GM18907 (cell line): ENCODE results near the gene SLIT1.
A peak's percentile ranks its signal among the peaks of the same experiment; 100 is the strongest.

Experiments used
- ATAC-seq: cut with Tn5 transposase; IDR thresholded peaks from one replicate; pipeline ENCODE4 v1.9.1; 2021; ENCODE audit warnings: mild to moderate bottlenecking, moderate library complexity; ENCODE audit not compliant: unreplicated experiment

Gene SLIT1

DNA sequence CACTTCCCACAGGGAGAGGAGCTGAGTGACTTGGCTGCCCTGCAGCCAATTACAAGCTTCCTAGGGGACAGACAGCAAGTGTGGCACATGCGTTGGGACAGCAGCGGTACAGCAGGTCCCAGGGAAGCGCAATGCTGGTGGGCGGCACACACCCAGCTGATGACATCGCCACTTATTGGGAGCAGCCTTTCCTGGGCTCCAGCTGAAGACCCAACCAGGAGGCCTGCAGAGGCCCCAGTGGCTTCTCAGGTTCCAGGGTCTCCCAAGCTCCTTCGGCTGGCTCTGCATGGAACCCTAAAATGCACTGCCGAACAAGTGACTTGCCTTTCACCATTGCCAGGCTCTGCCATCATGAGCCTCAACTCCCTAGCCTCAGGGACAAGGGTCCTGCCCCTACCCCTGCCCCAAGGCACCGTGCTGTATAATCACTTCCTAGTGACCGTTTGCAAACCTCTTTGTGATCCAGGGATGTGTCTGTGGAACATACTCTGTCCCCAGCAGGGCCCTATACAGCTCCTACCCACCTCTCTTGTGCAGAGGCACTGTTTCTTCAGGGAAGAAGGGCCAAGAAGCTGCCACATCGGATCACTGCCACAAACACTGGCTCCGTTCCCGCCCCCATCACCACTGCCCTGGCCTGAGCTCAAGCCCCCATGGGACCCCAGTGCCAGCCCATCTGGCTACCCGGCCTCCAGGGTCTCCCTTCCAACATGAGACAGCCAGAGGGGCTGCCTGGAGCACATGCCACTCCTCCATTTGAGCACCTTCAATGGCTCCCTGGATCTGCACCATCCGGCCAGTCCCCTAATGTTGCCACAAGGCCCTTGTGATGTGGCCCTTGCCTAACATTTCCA lies 19.3 kb upstream of the SLIT1 start:
- ATAC-seq: no peak

DNA sequence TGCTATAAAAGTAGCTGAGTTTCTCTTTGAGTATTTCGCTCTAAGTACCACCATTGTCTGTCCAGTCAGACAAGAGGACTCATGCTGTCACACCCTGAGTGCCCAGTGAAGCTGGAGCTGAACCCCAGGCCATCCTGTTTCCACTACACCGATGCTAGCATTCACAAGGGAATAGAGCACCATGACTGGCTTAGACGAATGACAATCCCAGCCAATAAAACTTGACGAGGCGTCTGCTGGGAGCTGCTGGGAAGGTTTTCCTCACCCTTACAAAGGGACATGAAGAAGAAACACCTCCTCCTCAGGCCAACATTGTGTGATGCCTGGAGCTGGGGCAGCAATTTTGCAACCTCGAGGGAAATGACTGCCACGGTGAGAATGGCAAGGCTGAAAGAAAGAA lies 17.5 kb upstream of the SLIT1 start:
- ATAC-seq: no peak

DNA sequence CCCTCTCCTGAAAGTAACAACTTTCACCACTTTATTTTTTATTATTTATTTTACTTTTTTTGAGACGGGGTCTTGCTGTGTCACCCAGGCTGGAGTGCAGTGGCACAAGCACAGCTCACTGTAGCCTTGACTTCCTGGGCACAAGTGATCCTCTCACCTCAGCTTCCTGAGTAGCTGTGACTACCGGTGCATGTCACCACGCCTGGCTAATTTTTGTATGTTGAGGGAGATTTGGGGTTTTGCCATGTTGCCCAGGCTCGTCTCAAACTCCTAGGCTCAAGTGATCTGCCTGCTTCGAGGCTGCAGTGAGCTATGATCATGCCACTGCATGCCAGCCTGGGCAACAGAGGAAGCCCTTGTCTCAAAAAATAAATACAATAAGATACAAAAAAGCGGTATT lies 14.9 kb upstream of the SLIT1 start:
- ATAC-seq: peak; percentile 43

DNA sequence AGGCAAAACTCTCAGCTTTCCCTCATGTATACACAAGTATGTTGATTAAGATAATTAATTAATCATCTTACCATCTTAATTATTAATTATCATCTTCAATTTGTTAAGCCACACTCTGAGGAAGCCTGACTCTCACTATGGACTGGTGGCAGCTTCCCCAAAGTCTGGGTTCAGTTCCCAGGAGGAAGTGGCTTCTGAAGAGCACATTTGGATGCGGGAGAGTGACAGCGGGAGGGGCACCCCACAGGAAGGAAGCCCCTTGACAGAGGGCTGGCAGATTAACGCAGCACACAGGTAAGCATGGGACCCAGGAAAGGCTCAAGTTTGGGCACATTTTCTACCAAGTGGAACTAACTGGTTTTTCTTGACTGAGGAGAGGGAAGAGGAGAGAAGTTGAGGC lies 13.4 kb upstream of the SLIT1 start:
- ATAC-seq: no peak

- ATAC-seq: no peak
These were observed 11.3 kb upstream of the SLIT1 start for GRCh38 chr10:97197030-97197500.

DNA sequence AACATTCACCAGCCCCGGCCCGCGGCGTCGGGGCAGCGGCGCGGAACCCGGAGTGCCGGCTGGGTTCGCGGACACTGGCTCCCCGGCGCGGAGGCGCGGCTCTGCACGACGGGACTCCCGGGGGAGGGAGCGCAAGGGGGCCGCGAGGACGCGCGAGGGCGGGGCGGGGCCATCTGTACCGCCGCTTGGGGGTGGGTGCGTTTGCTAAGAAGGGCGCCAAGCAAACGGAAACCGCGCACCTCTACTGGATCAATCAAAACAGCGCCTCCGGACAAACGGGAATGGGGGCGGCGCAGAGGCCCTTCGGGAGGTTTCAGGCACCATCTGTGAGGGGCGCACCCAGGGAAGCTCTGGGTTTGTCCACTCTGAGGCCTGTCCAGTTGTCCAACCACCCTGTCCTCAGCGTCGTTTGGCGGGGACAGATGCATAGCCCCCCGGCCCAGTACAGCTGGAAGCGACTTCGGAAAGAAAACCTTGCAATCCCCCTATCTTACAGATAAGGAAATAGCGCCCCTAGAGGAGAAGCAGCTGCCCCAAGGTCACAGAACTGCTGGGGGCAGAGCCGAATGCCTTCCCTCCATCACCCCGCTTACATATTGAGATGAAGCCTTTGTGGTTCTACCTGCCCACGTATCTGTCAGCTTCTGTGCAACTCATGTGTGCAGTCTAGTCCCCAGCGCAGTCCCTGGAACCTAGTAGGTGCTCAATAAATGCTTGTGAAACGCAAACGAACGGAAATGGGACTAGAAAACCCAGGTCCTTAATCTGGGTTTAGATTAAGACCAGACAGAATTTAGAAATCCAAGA lies 10.7 kb upstream of the SLIT1 start:
- peak; percentile 59 for ATAC-seq

GRCh38 chr10:97195706-97196222 lies 10.0 kb upstream of the SLIT1 start:
- no peak for ATAC-seq

GRCh38 chr10:97192952-97193435 lies 7.2 kb upstream of the SLIT1 start:
- ATAC-seq: no peak

DNA sequence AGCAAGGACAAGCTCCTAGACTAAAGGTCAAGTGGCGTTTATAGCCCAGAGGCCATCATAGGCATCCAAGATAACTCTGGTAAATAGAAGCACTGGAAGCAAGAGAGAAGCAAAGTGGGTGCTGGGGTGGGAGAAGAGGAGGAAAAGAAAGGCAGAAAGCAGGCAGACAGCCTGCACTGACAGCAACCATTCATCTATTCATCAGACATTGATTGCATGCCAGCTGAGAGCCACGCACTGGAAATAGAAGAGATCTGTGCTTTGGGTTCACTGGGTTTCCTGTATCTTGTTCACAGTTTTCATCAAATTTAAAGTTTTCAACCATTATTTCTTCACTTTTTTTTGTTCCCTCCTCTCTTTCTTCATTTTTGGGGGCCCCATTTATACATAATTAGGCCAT lies 4.7 kb upstream of the SLIT1 start:
- ATAC-seq: no peak

- no peak for ATAC-seq
These were observed 2.5 kb upstream of the SLIT1 start for GRCh38 chr10:97188261-97188711.

DNA sequence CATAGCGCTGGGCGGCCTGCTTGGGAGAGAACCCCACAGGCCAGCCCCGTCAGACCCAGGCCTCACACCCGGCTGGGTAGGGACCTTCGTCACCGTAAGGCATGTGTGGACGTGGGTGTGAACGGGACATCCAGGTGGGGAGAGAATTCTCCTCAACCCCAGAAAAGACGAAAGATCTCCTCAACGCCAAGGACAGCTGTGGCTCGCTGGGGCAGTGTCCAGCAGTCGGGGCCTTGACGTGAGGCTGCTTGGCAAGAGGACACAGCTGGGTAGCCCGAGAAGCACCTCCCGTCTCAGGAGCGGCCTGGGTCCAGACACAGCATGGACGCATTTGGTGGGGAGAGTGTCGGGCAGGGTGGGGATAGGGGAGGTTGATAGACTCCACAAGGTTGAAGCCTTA lies 1.2 kb upstream of the SLIT1 start:
- no peak for ATAC-seq

- ATAC-seq: no peak
These were observed 811 bp downstream of the SLIT1 start for GRCh38 chr10:97184971-97185325.

GRCh38 chr10:97183314-97183713 lies 2.4 kb downstream of the SLIT1 start:
- ATAC-seq: no peak

DNA sequence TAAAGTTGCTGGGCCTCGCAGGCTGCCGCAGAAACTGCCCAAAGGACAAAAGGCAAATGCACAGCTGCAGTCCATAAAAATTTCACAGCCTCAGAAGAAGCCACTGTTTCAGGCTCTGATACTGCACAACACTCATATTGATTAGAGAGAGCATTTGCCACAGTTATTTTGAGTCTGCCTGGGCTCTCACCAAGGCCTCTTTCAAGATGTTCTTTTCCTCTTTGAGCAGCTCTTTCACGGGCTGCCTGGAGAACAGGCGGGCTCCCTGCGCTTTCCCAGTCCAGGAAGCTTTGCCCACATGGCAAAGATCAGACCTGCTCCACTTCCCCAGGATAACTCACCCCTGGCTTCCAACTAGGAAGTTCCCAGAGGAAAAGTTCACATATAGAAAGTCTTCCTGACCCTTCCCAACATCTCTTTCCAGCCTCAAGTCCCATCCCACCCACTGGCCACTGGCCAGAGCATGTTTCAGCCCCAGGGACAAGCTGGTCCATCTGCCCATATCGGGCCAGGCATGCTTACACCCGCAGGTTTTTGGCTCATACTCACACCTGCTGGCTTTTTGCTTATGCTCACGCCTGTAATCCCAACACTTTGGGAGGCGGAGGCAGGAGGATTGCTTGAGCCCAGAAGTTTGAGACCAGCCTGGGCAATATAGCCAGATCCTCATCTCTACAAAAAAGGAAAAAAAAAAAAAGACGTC lies 3.3 kb downstream of the SLIT1 start:
- ATAC-seq: no peak

DNA sequence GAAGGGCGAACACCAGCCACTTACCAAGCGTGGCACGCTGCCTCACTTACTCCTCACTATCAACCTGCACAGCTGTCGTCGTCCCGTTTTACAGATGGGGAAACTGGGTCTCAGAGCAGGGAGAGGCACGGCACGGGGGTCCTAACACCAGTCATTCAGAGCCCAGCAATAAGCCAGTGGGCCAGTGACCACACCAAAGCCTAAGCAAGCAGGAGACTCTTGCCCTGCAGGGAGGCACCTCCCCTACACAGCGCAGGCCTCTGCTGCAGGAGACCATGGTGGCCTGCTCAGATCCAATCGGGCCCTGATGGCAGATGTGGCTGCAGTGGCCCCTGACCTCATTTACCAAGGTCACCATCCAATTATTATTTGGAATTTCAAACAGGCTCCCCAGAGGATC lies 4.8 kb downstream of the SLIT1 start:
- ATAC-seq: no peak

DNA sequence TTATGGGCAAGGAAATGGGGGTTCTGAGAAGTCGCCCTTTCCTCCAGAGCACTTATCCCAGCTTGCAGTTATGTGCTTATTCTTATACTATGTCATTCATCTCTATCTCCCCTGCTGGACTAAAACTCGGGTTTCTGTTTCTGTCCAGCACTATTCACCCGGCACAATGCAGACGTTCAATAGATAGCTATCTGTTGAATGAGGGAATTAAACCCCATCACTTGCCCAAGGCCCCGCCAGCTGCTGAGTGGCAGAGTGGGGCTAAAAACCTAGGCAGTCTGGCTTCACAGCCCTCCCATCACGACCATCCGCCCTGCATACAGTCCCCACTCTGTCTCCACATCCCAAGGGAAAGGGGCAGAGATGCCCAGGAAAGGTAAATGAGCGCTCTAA lies 5.4 kb downstream of the SLIT1 start:
- ATAC-seq: no peak

- no peak for ATAC-seq
These were observed 5.9 kb downstream of the SLIT1 start for GRCh38 chr10:97179731-97180362.

DNA sequence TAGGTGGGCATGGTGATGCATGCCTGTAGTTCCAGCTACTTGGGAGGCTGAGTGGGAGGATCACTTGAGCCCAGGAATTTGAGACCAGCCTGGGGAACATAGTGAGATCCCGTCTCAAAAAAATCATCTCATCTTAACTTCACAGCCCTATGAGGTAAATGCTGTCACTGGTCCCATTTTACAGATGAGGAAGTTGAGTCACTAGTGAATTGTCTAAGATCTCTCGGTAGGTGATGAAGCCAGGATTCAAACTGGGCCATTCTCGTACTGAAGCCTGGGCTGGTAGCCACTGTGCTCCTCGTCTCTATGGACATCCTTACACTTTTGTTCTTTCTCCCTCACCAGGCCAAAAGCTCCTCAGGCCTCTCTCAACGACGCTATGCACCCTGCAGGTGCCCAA lies 6.4 kb downstream of the SLIT1 start:
- no peak for ATAC-seq

- ATAC-seq: no peak
These were observed 7.7 kb downstream of the SLIT1 start for GRCh38 chr10:97178074-97178473.

GRCh38 chr10:97176226-97176625 lies 9.5 kb downstream of the SLIT1 start:
- ATAC-seq: no peak

GRCh38 chr10:97175586-97175985 lies 10.2 kb downstream of the SLIT1 start:
- no peak for ATAC-seq
